ENCODE results near the gene APBA2.
A peak's percentile ranks its signal among the peaks of the same experiment; 100 is the strongest.

Gene APBA2

GRCh38 chr15:29110733-29111132 lies 225.0 kb downstream of the APBA2 start:
- no peak for DNase-seq

DNA sequence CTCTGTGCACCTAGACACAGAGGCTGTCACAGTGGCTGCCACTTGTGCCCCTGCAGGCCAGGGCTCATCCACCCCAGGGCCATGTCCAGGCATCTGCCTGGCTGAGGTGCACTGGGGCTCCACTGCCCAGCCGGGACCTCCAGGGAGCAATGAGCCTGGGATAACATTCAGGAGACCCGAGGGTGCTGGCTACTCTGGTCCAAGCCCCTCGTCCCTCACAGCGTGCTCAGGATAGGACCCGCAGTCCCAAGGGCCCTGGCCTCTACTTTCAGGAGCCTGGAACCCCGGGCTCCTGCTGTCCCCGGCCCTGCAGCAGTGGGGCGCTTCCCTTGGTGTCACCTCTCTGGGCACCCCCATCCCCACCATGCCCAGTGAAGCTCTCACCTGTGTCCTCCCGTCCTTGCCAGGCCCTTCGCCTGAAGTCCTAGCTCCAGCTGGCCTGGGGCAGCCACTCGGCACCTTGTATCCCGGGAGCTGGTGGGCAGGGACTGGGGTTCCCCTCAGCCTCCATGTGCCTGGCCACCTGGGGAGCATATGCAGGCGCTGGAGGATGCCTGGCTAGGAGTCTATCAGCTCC lies 226.0 kb downstream of the APBA2 start:
- no peak for DNase-seq

DNA sequence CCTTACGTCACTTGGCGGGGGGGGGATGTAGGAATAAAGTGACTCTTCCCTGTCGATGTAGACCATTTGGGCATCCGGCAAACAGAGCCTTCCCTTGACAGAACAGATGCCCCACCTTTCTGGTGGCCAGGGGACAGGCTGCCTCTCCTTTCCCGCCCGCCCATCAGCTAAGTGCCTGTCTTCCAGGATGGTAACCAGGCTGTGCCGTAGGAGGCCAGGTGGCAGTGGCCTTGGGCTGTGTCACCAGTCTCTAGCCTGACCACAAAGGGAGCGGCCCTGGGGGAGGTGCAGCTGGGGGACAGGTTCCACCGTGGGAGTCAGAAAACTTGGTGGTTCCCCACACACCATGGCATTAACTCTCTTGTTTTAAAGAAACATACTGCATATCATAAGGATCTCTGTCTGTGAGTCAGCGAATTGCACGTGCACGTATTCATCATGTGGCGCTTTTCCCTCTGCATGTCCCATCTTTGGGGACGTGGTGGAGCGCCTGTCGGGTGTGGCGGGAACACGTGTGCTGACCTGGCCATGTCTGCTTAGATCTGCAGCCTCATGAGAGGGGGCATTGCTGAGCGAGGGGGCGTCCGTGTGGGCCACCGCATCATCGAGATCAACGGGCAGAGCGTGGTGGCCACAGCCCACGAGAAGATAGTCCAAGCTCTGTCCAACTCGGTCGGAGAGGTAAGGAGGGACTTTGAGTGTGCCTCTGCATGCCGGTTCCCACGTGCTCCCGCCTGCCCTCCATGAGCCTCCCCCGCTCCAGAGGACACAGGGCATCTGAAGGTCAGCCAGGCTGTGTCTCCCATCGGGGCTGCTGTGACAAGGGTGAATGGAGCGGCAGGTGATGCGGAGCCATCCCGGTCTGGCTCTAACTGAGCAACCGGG lies 227.8 kb downstream of the APBA2 start:
- no peak for DNase-seq

DNA sequence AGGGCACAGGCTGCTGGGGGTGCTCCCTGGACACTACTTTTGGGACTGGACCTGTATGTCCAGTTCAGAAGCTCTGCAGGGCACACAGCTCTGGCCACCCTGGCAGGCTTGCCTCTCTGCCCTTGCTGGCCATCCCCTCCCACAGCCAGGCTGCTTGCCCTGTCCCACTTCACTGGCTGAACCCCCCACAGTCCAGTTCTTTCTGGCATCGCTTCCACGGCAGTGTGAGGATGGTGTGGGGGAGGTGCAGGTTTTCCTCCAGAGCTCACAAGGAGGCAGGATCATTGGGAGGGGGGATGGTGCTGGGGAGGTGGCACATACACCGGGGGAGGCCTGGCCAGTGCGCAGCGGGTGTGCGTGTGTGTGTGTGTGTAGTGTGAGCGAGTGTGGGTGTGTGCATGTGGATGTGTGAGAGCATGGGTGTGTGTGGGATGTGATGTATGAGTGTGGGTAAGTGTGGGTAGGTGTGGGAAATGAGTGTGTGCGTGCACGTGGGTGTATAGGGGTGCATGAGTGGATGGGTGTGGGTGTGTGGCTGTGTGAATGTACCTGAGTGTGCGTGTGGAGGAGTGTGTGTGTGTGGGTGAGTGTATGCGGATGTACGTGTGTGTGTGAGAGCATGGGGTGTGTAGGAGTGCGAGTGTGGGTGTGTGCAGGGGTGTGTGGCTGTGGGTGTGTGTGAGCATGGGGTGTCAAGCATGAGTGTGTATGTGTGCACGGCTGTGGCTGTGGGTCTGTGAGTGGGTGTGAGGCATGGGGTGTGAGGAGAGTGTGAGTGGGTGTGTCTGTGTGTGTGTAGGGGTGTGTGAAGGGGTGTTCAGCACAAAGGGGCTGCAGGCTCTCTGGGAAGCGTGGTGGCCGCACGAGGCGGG lies 228.7 kb downstream of the APBA2 start:
- peak in 1 of 6 experiments; percentile 35 for DNase-seq

- DNase-seq: peak in 2 of 6 experiments; percentile 16 to 36
Measured at GRCh38 chr15:29115093-29115991, 229.6 kb downstream of the APBA2 start.

GRCh38 chr15:29116970-29117700 lies 231.4 kb downstream of the APBA2 start:
- no peak for DNase-seq

DNA sequence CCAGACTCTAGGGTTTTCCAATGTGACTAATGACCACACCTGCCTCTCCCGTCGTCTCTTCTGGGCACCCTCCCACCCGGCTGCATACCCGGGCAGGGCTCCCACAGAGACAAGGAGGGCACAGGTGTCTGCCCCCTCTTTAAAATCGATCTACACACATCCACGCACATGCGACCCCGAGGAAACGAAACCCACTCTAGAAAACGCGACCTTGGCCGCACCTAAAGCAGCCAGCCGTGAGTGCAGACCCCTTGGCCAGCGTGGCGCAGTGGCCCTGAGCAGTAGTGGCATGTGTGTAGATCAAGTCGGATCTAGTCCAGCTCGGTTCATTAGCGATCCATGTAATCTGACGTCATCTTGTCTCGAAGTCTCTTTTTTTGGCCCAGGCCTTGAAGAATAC lies 232.0 kb downstream of the APBA2 start:
- no peak for DNase-seq

- DNase-seq: no peak
Measured at GRCh38 chr15:29119847-29120246, 234.1 kb downstream of the APBA2 start.

DNA sequence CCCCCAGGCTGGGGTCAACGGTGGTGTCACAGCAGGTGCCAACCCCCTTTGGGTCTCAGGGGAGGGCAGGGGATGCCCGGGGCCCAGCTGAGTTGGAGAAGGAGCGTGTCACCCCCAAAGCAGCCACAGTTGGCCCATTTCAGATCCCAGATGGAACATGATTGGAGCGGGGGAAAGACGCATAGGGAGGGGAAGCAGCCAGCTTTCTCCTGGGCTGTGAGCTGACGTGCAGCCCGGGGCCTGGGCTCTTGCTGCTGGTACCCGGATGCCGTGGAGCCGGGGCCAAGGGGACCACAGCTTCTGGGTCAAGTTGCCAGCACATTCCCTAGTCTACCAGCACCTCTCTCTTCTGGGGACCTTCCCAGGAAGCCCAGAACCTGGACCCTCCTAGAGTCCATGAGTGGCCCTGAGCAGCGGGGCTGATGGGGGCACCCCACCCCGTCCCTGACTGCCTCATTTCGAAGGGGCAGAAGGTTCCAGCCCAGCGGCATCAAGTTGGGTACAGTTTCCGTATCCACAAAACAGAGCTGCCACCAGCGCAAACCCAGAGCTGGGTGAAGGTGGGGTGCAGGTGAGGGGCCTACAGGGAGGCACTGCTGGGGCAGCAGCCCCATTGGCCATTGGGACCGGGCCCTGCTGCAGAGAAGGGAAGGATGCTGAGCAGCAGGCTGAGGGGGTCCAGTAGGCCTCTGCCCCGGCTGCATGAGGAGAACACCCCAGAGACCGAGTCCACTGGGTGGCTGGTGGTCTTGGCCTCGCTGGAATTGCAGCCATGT lies 235.0 kb downstream of the APBA2 start:
- no peak for DNase-seq

- no peak for DNase-seq
Measured at GRCh38 chr15:29121369-29121656, 235.5 kb downstream of the APBA2 start.

DNA sequence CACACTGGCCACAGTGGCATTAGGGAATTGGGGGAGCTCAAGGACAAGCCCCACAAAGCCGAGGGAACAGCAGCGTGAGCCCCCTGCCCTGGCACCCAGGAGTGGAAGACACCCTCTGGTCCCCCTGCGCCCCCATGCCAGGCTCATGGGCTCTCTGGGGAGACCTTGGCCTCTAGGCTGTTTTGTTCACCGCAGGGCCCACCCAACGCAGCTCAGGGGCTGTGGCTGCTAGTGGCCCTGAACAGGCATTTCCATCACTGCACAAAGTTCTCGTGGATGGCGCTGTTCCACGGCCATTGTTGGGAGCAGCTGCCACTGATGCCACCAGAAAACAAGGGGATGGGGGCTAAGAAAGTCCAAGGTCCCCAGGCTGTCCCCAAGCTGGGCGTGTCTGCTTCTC lies 236.1 kb downstream of the APBA2 start:
- DNase-seq: no peak

DNA sequence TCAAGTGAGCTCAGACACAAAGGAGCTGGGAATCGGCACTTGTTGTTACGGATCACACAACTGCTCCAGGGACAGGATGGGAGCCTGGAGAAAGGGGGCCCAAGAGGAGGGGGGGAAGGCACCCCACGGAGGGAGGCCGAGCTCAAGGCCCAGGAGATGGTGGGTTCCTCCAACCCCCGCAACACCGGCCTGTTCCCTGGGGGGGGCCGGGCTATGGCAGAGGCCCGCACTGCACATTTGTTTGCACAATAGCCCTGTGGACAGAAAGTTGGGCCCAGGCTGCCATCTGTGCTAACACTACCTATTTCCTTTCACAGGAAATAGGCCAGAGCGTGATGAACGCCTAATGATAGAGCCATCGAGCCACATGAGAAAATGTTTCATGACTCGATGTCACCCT lies 236.7 kb downstream of the APBA2 start:
- no peak for DNase-seq

GRCh38 chr15:29123171-29123570 lies 237.4 kb downstream of the APBA2 start:
- DNase-seq: no peak

- no peak for DNase-seq
Measured at GRCh38 chr15:29123991-29124390, 238.2 kb downstream of the APBA2 start.

- no peak for DNase-seq
Measured at GRCh38 chr15:29124581-29125381, 239.0 kb downstream of the APBA2 start.

DNA sequence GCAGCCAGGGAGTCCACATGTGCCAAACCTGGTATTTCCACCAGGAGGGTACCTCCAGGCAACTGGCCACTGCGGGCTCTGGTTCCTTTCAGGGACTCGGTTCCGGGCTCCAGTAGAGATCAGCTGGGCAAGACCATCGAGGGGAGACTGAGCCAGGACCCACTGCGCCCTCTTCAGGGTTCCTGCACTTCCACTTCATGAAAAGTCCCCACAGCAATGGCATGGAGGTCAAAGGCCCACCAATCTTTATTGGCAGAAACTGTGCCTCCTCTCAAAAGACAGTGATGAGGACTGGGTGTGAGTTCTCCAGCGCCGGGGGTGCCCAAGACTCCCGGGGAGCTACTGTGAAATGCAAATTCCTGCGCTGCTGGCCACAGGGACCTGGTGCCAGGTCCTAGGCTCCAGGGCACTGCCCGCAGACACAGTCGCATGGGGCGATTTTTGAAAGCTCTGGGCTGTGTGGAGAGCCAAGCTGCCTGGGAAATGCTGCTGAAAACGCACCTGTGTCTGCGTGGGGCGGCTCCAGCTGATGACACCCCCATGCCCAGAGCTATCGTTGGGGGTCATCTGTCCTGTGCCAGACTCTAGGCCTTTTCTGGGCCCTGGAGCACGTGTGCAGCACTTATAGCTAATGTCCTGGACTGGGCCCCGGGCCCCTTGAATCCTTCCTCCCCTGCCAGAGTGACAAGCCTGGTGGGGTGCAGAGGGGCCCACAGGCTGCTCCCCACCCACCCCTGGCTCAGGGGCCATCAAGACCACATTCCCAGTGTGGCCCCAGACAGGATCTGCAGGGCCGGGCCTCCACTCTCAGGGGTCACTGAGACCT lies 239.8 kb downstream of the APBA2 start:
- DNase-seq: no peak

DNA sequence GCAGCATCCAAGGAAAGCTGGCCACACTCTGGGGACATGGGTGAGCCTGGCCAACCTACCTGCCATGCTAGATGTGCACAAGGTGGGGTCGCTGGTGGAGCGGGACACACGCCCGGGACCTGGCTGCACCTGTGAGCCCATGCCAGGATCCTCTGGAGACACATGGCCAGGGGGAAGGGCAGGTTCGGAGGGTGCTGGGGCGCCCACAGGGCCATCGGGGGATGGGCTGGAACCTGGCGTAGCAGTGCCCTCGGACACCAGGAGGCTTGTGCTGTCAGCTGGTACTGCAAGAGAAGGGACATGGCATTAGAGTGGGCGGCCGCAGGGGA lies 240.4 kb downstream of the APBA2 start:
- DNase-seq: no peak

DNA sequence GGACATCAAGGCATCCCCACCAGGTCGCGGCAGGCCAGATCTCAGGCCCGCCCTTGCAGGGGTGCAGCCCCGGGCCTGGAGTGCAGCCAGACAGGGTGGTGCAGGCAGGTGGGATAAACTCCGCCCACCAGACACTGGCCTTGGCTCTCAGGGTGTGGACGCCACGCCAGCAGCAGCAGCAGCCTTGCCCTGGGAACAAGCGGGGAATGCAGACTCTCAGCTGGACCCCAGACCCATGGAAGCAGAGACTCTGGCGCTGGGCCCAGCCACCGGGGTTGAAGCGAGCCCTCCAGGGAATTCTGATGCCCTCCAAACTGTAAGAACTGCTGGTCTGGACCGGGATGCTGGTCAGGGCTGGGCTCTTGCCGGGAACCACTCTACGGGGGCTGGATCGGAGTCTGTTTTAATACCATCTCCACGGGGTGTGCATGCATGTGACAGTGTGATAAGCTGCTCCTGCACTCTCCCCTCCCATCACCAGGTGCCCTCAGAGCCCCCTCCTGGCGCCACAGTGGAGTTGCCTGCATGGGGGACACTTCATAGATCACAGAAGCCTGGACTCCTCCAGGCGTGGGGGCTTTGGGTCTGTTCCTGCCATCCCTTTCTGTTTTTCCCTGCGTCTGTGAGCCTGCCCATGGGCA lies 241.2 kb downstream of the APBA2 start:
- DNase-seq: no peak
